ENCODE results near the gene KRTAP12-2. TPM values are rescaled to one million over a fixed set of nuclear protein-coding genes. Genes with fewer than 3 reads are reported as not detected.

The KRTAP12-2 gene
- not detected for total RNA-seq

GRCh38 chr21:44666401-44667320 is at the start of gene KRTAP12-2:
TSS of gene KRTAP12-2 (minus strand) at chr21:44666927. CDS start at chr21:44666886, 41 bp downstream.
- no peak for ATAC-seq (ENCODE audit: low FRiP score)
- TF ChIP-seq CTCF (IDR thresholded peaks at IDR 0.05): no peak
- no peak for DNase-seq (ENCODE audit: low spot score)

GRCh38 chr21:44714905-44715304 is 48.2 kb upstream of the KRTAP12-2 start:
- no peak for DNase-seq (ENCODE audit: low spot score)

GRCh38 chr21:44713846-44714245 is 47.1 kb upstream of the KRTAP12-2 start:
- DNase-seq (ENCODE audit: low spot score): no peak
- no peak for ATAC-seq (ENCODE audit: low FRiP score)
- TF ChIP-seq CTCF (IDR thresholded peaks at IDR 0.05): no peak

More at GRCh38 chr21:44714905-44715304, 48.2 kb upstream of the KRTAP12-2 start:
- no peak for ATAC-seq (ENCODE audit: low FRiP score)
- no peak for TF ChIP-seq CTCF (IDR thresholded peaks at IDR 0.05)

GRCh38 chr21:44713130-44713529 is 46.4 kb upstream of the KRTAP12-2 start:
- TF ChIP-seq CTCF (IDR thresholded peaks at IDR 0.05): no peak
- no peak for ATAC-seq (ENCODE audit: low FRiP score)
- no peak for DNase-seq (ENCODE audit: low spot score)

- DNase-seq (ENCODE audit: low spot score): peak; percentile 19
- ATAC-seq (ENCODE audit: low FRiP score): no peak
- no peak for TF ChIP-seq CTCF (IDR thresholded peaks at IDR 0.05)
Measured at GRCh38 chr21:44712203-44713028, 45.7 kb upstream of the KRTAP12-2 start.

GRCh38 chr21:44711327-44712202 is 44.8 kb upstream of the KRTAP12-2 start, which contains the start of gene TSPEAR:
TSS of gene TSPEAR (minus strand) at chr21:44711572. CDS start at chr21:44711514, 58 bp downstream.
- no peak for TF ChIP-seq CTCF (IDR thresholded peaks at IDR 0.05)
- no peak for ATAC-seq (ENCODE audit: low FRiP score)
- peak; percentile 15 for DNase-seq (ENCODE audit: low spot score)
